GM18526 (cell line): ENCODE results near the gene PLAAT4.

Experiments used
- POLR2A ChIP-seq: IDR thresholded peaks from 3 replicates; pipeline ENCODE4 v1.6.1; 2011; ENCODE audit not compliant: insufficient read length; ENCODE audit errors: extremely low read depth

Gene PLAAT4

DNA sequence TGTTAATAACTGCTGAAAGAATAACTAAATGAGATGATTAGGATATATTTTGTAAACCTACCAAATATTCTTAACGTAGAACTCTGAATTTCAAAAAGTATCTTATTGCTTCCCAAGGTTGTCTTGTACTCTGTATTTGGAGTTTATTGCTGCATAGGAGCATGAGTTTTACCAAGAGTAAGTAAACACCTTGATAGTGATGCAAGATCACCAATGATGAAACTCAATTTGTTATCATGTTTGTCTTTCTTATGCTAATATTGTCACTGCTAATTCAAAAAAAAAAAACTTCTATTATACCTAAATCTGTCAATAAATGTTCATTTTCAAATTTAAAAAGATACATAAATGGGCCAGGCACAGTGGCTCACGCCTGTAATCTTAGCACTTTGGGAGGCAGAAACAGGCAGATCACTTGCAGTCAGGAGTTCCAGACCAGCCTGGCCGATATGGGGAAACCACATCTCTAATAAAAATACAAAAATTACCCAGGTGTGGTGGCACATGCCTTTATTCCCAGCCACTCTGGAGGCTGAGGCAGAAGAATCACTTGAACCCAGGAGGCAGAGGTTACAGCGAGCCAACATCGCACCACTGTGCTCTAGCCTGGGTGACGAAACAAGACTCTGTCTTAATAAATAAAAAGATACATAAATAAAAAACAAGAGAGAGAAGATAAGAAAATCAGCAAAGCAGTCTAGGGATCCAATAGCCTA lies 50.0 kb downstream of the PLAAT4 start:
- TF ChIP-seq POLR2A: no peak

DNA sequence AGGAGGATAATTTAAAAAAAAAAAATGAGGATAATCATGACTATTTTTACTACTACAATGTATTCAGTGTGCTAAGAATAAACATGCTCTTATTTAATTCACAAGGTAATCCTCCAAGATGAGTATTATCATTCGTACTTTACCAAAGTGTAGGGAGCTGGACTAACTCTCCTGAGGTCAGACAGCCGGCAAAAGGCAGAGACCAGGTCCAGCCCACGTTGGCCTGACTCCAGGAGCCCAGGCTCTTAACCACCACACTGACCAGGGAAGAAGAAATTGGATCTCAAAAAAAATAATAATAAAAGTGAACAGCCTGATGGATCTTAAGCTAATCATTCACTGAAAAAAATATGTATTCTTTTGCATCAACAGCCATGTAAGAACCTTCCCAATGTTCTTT lies 52.4 kb downstream of the PLAAT4 start:
- no peak for TF ChIP-seq POLR2A

DNA sequence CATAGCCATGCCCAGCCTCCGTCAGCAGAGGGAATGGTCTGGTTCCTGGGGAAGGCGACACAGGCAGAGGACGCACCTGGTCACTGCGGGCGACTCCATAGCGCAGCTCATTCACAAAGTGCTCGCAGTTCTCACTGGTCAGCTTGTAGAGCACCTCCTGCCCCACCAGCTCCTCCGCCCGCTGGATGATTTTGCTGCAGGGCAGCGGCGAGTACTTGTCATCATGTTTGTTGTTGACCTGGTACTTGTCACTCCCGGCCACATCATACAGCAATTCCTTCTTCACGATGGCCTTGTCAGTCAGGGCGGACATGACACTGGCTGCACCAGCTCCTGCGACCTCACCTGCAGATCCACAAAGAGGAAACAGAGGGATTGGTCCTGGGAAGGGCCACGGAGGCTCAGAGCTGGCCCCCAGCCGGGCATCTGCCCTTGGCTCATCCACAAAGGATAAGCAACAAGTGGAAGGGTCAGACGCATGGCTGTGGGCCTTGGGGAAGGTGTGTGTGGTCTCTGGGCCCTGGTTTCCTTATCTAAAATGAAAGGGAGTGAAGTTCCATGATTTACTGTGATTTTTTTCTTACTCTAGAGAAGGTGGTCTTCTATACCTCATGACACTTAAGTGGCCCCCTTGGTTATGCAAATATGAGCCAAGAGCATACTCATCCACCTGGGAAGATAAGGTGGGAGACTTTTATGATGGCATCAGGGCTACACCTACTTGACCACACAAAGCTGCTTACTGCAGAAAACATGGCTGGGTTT lies 53.6 kb downstream of the PLAAT4 start:
- TF ChIP-seq POLR2A: no peak

DNA sequence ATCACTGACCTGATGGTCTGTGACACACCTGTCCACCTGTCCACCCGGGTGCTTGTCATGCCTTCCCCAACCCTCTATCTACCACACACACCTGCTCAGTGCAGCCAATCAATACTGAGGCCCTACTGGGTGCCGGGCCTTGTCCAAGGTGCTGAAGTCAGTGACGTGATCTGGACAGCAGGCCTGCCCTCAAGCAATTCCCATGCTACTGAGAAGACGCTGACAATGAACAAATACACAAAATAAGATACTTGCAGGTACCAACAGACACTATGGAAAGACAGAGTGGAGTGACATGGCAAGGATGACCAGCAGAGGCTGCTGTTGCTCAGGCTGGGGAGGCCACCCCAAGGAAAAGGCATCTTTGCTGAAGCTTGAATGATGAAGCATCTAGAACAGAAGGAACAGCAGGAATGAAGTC lies 56.4 kb downstream of the PLAAT4 start:
- no peak for TF ChIP-seq POLR2A

DNA sequence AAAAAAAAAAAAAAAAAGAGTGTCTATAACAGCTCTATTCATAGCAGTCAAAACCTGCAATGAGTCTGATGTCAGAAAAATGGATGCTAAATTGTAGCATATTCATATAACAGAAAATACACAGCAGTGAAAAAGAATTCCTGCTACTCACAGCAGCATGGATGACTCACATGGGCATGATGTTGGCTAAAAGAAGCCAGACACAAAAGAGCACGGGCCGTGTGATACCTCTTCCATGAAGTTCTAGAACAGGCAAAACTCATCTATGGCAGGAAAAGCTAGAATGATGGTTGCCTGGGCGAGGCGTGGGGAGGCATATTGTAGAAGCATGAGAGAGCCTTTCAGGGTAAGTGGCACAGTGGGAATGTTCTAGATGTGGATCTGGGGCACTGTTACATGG lies 58.7 kb downstream of the PLAAT4 start:
- no peak for TF ChIP-seq POLR2A
